CD4-positive, alpha-beta T cell treated with Interleukin-15 for 4 hours (primary cell): ENCODE results near the gene CACNB2.
"Not testable (repeated sequence)": the region's sequence is repeated elsewhere in the genome, so short reads cannot be mapped to it uniquely, and the experiment has no call there.

Experiments used
- DNase-seq: peaks from one replicate; pipeline ENCODE4 v3.0.0-alpha.2; 2020; ENCODE audit warnings: low spot score

CACNB2 gene

DNA sequence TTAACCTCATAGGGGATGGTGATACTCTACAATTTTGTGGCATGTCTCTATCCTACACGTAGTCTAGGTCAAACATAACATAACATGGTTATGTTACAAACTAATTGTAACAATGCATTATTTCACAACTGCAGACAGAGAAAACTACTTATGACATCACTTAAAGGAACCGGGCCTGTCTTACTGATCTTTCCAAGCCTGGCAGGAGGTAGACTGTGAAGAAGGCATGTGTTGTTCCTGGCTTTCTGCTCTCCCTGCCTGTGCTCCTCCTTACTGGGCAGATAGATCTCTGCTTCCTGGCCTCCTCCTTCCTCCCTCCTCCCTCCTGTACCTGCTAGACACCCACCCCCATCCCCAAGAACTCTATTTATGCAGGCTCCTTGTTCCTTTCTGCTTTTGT, 5.4 kb downstream of the CACNB2 start:
- DNase-seq: no peak

DNA sequence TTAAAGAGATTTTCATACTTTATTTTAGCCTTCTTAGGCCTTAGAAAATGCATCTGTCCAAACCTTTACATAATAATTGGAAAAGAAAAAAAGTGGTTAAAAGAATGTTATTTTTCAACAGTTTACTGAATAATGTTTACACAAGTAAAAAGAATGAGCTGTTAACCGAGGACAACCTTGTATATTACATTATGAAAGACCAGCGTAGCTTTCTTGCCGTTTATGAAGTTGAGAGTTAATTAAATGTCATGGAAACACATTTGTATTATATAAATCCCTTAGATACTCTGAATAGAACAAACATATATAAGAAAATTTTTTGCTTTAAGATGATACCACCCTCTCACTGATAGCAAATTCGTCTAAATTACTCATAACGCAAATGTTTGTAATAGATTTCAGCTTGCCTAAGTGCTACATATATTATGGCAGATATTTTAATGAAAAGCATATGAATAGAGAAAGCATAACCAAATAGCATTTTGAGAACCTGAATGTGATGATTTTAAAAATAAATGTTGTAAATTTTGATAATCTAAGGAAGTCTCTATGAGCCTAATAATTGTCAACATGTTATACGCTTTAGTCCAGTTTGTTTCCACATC, 9.1 kb downstream of the CACNB2 start:
- DNase-seq: no peak

DNA sequence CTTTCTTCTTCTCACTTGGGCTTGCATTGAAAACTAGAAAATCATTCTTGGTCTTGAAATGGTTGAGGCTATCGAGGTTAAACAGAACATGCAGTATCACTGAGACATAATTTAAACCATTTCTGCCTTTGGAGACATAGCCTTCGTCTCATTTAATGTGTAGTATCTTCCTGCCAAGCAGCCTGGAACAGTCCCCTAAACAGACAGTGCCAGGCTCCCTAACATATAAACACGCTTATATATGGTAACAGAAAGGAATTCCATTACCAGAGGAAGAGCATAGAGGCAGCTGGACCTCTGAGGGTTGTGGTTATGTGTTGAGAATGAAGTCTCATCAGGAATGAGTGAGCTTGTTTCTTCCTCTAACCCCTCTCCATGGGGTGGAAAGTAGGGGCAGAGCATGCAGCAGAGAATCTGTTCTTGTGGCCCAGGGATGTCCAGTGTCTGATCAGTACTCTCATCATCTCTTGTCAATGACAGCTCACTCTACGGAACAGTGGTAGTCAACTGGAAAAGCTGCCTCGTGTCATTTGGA, 11.2 kb downstream of the CACNB2 start:
- no peak for DNase-seq

DNA sequence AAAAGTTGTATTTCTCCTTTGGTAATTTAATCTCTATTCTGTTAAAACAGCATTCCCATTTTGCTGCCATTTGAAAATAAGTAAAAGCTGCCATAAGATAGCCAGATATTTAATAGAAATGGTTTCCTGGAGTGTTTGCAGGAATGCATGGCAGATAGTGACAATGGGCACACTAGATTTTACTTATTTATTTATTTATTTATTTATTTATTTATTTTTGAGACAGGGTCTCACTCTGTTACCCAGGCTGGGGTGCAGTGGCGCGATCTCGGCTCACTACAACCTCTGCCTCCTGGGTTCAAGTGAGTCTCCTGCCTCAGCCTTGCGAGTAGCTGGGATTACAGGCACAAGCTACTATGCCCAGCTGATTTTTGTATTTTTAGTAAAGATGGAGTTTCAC, 13.2 kb downstream of the CACNB2 start:
- not testable (repeated sequence) for DNase-seq

DNA sequence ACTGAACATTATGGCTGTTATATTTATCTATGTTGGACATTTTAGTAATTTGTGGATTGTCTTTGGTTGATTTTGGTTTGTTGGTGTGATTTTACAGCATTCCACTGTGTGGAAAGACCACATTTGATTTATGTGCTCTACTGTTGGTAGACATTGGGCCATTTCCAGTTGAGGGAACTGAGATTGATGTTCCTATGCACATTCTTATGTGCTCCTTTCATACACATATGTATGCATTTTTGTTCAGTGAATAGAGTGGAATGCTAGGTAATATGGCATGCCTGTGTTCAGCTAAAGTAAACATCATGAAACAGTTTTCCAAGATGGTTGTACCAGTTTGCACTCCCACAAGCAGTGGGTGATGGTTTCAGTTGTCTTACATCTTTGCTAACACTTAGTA, 15.1 kb downstream of the CACNB2 start:
- no peak for DNase-seq

DNA sequence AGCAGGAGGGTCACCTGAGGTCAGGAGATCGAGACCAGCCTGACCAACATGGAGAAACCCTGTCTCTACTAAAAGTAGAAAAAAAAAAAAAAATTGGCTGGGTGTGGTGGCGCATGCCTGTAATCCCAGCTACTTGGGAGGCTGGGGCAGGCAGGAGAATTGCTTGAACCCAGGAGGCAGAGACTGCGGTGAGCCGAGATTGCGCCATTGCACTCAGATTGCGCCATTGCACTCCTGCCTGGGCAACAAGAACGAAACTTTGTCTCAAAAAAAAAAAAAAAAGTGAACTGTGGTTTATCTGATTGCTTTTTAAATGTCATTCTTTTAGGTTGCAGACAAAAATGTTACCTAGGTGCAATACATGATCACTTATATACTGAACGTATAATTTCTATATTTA, 16.6 kb downstream of the CACNB2 start:
- not testable (repeated sequence) for DNase-seq

DNA sequence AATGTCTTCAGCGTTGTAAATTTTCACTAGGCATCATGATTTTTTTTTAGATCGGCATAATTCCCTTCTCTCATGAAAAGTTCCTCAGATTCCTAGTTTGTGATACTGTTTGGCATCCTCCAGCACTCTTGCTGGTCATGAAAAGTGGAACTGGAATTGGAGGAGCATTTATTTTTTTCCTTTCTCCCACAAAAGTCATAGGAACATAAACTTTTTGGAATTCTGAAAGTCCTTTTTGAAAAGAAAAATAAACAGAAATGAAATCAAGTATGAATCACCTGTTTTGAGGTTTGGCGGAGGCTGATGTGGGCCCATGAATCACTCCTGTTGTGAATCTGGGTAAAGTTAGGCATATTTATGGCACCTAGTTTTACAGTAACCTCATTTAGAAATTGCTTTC, 17.7 kb downstream of the CACNB2 start:
- no peak for DNase-seq

DNA sequence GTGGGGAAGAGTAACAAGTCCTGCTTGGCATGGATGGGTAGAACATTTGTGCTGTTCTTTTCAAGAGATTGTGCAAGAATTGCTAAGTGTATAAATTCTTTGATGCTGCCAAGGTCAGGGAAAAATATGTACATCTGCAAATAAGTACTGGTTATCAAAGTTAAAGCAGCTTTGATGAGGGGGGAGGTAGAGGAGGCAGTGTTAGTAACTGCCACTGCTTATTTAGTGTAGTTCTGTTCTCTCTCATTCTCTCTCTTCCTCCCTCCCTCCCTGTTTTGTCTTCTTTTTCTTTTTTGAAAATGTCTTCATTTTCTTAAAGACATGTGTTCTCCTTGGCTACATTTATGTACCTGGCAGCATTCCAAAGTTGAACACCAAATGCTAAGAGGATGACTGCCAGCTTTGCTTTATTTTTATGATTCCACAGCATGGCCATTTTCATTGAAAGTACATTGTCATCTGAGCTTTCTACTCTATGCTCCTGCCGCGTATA, 18.6 kb downstream of the CACNB2 start:
- no peak for DNase-seq

DNA sequence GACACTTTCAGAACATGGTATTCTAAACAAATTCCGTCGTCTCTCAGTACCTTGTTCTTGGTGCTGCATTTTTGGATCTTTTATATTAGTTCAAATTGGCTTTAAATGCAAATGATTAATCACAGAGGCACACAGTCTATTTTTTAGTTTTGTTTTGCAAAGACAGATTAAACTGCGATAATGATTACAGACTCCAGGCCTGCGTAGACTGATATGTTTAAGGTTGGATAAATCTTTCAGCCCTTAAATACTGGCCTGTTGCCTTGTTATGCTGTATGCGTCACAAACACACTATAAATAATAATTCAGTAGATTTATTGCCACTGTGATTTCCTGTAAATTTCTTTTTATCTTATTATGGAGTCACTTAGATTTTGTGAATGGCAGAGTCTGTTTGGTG, 19.3 kb downstream of the CACNB2 start:
- no peak for DNase-seq

DNA sequence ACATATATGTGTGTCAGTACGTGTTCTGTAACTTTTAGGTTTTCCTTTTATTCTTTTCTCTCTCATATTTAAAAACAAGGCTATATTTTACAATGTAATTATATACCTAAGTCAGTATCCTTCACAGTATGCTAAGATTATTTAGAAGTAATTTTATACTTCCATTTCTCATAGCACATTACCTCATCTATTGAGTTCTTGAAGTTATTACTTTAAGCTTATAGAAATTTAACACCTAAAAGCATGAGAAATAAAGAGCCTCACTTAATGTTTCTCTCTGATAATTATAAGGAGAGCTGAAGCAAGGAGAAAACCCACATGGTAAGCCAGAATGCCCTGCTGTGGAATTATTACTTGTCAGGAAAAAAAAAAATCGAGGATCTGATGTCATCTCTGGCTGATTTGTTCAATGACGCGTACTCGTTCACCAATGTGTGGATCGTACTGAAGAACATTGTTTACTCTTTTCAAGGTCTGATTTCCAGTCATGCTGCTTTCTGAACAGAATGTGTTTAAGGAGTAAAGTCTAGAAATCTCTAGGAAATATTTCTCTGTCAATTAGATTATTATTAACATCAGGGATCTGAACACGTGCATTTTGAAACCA, 21.9 kb downstream of the CACNB2 start:
- DNase-seq: no peak

DNA sequence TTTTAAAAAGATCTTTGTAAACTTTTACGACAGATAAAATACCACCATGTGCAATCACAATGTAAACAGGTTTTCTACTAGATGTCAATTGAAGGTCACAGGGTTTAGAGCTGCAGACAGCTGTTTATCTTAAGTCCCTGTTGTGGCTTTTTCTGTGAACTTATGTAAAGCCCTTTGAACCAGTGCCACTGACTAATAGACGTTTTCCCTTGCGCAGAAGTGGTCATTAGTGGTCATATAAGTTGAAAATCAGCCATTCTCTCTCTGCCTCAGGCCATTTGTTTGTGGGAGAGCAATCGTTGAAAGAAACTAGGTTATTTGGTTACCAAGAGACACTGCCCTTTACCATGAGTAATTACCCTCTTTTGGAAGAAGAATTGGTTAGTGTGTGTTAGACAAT, 23.9 kb downstream of the CACNB2 start:
- no peak for DNase-seq

DNA sequence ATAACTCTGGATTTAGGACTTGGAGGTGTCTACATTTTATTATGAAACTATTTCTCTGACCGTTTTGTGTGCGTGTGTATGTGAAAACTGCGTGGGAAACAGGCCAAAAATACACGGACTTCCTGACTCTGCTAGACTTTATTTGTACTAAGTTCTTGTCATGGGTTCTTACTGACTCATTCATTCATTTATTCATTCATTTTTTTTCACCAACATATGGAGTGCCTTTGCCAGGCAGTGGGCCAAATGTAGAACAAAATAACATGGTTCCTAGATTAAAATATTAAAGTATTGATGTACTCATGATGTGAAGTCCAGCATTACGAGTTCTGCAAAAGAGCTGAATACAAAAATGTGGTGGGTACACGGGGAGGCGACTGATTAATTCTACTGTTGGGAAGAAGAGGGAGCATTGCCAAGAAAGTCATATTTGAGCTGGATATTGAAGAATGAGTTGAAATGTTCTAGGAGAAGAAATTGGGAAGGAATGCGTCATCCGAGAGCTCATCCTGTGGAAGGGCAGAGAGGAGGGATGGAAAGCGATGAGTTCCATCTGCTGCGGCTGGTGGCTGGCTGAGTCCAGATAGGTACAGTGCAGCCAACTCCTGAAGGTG, 24.6 kb downstream of the CACNB2 start:
- DNase-seq: no peak

DNA sequence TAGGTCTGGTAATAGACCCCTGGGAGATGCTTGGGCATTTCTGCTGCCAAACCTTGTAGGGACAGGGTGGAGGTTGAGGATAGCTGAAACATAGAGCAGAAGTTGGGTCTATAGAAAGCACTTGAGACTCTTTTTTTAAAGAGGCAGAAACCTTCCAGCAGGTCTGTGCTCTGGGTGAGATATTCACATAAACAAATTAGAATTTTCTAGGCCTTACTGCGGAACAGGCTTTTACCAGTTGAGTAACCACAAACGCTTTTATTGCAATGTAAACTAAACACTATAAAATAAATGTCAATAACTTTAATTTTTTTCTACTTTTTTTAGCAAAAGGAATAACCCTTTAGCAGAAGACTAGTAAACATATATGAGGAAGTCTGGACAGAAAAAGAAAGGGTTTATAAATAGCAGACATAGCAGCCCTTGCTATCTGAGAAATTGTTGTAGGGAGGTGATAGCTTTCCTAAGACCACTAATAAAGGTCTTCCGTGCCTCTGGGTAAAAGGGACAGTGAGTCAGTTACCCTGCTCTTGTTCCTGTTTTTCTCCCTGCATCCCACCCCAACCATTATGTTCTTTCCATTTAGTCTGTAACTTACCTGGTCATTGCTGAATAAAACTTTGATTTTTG, 38.7 kb downstream of the CACNB2 start:
- no peak for DNase-seq

DNA sequence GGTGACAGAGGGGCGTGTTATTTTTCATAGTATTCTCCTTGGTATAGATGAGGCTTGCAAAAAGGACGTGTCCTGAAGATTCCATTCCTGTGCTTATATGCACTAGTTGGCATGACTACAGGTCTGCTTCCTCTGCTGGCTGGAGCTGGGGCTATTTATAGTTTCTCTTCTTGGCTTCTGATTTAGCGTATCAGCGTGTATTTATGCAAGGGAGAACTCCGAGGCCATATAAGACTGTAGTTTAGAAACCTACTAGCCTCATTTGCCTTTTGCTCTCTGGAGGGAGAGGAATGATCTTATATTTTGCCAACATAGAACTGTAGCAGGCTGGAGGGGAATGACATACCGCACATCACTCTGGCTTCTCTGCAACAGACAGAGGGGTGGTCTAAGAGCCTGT, 39.7 kb downstream of the CACNB2 start:
- DNase-seq: no peak

DNA sequence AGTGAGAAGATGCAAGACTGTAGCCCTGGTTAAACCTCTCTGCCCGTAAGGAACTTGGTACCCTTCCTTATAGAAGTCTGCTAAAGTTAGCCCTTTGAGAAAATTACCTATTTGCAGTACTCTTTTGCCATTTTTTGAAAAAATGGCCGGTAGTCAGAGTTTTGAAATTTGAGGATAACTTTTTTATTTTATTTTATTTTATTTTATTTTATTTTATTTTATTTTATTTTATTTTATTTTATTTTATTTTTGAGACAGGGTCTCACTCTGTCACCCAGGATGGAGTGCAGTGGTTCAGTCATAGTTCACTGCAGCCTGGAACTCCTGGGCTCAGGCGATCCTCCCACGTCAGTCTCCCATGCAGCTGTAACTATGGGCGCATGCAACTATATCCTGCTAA, 41.2 kb downstream of the CACNB2 start:
- not testable (repeated sequence) for DNase-seq

DNA sequence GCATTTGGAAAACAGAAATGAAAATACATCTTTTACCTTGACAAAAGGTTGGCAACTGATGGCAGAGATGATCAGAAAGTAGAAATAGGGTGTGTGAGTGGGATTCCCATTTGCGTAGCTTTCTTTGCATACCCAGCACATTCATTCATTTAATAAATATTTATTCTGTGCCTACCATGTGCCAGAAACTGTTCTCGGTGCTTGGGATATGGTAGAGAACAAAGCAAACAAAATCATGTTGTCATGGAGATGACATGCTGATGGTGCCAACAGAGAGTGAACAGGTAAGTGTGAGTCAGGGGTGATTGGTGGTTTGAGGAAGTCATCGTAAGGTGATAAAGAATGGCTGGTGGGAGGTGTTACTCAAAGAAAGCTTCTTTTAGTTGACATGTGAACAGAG, 45.4 kb downstream of the CACNB2 start:
- DNase-seq: no peak

DNA sequence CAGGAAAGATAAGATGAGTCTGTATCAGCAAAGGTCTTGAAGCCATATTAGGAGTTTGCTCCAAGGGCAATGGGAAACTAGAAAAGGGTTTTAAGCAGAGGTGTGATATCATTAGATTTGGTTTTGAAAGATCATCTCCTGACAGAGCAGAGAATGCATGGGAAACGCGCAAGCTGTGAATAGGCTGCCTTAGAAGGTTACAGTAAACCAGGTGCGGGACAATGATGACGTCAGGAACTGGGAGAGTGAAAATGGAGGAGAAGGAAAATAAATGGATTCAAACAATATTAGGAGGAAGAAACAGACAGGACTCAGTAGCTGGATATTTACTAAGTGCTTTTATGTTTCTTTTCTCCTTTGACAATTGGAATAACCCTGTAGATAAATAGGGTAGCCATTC, 50.6 kb downstream of the CACNB2 start:
- no peak for DNase-seq

DNA sequence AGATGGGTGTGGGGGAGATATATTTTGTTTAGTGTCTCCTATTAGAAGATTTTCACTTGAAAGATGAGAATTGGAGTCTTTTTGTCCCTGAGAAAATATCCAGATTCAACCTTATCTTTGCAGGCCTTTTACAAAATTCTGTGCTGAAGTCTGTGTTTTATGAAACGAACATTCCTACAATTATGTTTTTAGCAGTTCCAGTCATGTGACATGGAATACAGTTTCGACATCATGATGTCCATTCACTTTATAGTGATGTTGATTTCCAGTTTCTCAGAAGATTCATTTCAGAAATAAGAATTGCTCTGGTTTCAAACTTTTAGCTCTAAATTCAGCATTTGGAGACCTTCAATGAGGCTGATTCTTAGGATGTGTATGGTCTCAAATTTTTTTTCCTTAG, 54.4 kb downstream of the CACNB2 start:
- DNase-seq: no peak

DNA sequence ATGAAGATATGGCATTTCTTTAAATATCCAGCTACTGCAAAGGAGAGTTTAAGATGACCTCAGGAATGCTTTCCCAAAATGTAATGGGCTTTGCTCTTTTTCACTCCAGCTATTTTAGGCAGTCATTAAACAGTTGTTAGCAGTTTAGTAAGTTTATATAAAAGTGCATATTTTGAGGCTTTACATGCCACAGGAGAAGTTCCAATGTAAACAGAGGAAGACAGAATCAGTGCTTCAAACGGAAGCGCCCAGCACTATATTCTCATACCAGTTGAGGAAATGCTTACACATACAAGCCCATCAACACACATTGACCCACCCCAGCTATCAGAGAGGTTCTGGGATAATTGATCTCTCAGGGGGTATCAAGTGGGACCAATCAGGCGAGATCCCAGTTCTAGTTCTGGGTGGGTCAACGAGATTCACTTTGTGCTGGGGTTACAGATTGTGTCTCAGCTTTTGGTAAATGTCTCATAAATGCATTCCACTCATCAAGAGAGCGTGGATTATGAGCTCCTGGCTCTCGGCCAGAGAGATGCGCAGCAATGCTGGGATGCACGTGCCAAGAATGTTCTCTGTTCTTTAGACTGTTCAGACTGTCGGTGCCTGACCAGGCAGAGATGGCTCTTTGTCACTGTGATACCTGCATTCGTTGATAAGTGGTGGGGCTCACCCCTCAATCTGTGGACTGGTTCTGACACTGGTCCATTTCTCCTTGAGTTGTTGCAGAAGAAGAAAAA, 55.0 kb downstream of the CACNB2 start:
- no peak for DNase-seq

DNA sequence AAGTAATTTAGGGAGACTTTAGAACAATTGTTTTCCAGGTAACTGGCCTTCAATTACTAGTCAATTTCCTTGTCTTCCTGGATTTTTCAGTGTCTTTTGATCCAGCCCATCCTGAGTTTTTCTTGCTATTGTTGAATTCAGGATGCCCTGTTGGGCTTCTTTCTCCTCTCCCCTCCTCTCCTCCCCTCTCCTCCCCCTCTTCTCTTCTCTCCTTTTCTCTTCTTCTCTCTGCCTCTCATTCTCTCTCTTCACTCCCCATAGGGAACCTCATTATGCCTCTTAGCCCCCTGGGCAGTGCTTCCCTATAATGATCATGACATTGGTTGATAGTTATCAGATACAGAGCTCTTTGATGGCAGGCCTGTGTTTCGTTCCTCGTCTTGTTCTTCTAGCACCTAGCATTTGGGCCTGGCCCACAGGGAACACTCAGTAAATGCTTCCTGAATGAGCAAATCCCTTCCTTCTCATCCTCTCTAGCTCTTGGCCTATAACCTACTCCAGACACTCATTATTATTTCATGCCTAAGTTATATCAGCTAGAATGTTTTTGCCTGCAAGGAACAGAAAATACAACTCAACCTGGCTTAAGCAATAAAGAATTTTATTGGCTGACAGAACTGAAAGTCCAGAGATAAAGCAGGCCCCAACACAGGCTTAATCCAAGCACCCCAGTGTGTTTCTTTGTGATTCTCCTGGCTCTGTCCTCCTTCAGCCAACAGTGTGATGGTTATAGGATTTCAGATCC, 56.8 kb downstream of the CACNB2 start:
- DNase-seq: no peak

DNA sequence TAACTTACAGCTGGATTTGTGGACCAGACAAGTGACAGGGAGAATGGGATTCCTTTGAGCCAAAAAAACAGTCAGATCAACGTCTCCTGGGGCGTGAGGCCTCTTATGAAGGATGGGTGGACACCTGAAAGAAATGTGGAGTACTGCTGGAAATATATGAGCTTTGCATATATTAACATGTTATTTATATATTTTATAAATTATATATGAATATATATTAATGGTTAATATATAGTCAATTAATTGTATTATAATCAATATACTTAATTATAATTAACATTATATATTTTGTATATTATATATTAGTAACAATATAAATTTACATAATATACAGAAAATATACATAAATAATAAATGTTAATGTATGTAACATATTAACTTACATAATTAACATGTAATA, 57.5 kb downstream of the CACNB2 start:
- no peak for DNase-seq

DNA sequence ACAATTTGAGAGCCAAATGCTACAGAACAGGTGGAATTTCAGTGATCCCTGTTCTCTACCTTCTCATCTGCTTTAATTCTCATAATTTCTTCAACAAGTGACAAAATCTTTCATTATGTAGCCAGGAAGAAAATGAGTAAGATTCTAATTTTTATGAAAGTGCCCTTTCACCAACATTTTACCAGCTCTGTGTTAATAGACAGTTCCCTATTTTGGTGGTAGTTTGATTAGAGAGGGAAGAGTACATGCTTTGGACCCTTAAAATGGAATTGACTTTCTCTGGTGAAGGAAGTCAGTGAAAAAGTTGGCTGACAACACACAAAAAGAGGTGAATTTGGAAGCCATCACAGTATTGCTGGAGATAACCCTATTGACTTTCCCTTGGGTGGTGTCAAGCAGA, 61.7 kb downstream of the CACNB2 start:
- DNase-seq: no peak
